ENCODE results near the gene ADGRL4. TPM values are rescaled to one million over a fixed set of nuclear protein-coding genes. Genes with fewer than 3 reads are reported as not detected.

The ADGRL4 gene
- total RNA-seq, 4 donors from 2014 or later: 14.5 to 46.6 (median 17.8) TPM

DNA sequence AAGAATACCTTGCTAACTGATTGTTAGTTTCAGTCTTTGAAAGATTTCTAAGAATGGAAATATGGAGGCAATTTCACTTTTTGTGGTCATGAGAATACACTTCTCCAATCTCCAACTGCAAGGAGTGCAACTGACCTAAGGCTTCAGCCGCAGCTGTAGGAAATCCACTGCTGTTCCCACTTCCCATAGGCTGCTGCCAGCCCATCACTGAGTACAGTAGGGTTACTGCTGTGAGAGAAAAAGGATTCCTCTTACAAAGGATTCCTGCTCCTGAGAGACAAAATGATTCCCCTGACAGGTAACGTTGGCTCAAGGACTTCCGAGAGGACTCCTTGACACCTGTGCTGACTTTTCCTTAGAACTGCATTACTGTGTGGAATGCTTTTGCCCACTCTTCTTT lies 87.4 kb downstream of the ADGRL4 start:
- Histone ChIP-seq H3K4me1 (no peaks in the 10 kb centered on the region), H3K27ac (no peak overlapping the region), H3K9me3 (no peaks in the 10 kb centered on the region), H3K36me3 (no peaks in the 10 kb centered on the region), H3K27me3 (no peaks in the 10 kb centered on the region), H3K4me3 (no peak overlapping the region)
- TF ChIP-seq POLR2A (IDR thresholded peaks at IDR 0.05): no peak
- TF ChIP-seq, protein P1, sequence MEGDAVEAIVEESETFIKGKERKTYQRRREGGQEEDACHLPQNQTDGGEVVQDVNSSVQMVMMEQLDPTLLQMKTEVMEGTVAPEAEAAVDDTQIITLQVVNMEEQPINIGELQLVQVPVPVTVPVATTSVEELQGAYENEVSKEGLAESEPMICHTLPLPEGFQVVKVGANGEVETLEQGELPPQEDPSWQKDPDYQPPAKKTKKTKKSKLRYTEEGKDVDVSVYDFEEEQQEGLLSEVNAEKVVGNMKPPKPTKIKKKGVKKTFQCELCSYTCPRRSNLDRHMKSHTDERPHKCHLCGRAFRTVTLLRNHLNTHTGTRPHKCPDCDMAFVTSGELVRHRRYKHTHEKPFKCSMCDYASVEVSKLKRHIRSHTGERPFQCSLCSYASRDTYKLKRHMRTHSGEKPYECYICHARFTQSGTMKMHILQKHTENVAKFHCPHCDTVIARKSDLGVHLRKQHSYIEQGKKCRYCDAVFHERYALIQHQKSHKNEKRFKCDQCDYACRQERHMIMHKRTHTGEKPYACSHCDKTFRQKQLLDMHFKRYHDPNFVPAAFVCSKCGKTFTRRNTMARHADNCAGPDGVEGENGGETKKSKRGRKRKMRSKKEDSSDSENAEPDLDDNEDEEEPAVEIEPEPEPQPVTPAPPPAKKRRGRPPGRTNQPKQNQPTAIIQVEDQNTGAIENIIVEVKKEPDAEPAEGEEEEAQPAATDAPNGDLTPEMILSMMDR (IDR thresholded peaks at IDR 0.05): no peak
- WGBS, 2 donors (ENCODE audit: low coverage in 1 of 2): 83 to 86% methylated on average over 1 to 3 of the region's 3 CpGs
- no peak for ATAC-seq

DNA sequence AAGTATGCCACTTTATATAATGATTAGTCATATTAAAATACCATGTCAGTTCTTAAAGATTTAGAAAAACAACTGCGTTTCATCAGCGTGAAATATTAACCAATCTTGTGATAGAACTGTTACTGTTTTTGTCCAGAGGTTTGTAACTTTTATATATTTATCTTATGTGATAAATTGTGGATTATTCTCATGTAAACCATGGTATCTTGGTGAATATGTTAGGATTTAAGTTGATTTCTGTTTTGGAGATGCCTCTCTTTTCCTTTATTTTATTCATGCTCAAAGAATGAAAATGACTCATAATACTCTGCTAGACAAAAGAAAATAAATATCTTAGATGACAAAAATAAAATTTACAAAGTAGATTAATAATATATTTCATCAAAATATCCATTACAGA lies 88.4 kb downstream of the ADGRL4 start:
- WGBS, 2 donors (ENCODE audit: low coverage in 1 of 2): 15 to 43% methylated on average over 2 of the region's 2 CpGs
- TF ChIP-seq, protein P1 (IDR thresholded peaks at IDR 0.05): no peak
- no peak for TF ChIP-seq POLR2A (IDR thresholded peaks at IDR 0.05)
- TF ChIP-seq EP300 (IDR thresholded peaks at IDR 0.05): no peak
- TF ChIP-seq POLR2AphosphoS5 (IDR thresholded peaks at IDR 0.05): no peak

DNA sequence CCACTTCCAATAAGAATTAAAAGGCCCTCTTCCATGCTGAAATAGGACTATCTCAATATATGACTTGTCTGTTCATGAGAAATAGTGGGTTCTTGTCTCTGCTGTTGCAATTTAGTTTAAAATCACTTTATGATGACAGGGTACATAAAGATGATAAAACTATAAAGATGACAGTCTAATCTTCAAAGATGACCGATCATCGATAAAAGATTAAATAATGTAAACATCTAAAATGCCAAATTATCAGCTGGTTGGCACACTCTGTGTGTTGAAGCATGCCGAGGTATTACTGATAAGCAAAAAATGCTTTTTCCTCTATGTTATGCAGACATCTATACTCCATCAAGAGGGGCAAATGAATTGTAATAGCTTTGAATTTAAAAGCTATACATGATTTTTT lies 89.5 kb downstream of the ADGRL4 start:
- no peaks in the 10 kb centered on the region for H3K9me3 ChIP-seq
- no peaks in the 10 kb centered on the region for H3K27me3 ChIP-seq
- no peak for TF ChIP-seq EP300 (IDR thresholded peaks at IDR 0.05)
- TF ChIP-seq, protein P1 (IDR thresholded peaks at IDR 0.05): no peak
- TF ChIP-seq POLR2AphosphoS5 (IDR thresholded peaks at IDR 0.05): no peak
- TF ChIP-seq POLR2A (IDR thresholded peaks at IDR 0.05): no peak
- no peak overlapping the region for H3K4me3 ChIP-seq
- ATAC-seq: no peak
- WGBS, 2 donors (ENCODE audit: low coverage in 1 of 2): 16 to 78% methylated on average over 3 of the region's 3 CpGs
- H3K4me1 ChIP-seq: no peaks in the 10 kb centered on the region
- no peak overlapping the region for H3K27ac ChIP-seq
- no peaks in the 10 kb centered on the region for H3K36me3 ChIP-seq

More for the DNA sequence above, 88.4 kb downstream of the ADGRL4 start:
- Histone ChIP-seq H3K36me3 (no peaks in the 10 kb centered on the region), H3K4me3 (no peak overlapping the region), H3K27ac (no peak overlapping the region), H3K27me3 (no peaks in the 10 kb centered on the region), H3K4me1 (no peaks in the 10 kb centered on the region), H3K9me3 (no peaks in the 10 kb centered on the region)
- no peak for ATAC-seq

DNA sequence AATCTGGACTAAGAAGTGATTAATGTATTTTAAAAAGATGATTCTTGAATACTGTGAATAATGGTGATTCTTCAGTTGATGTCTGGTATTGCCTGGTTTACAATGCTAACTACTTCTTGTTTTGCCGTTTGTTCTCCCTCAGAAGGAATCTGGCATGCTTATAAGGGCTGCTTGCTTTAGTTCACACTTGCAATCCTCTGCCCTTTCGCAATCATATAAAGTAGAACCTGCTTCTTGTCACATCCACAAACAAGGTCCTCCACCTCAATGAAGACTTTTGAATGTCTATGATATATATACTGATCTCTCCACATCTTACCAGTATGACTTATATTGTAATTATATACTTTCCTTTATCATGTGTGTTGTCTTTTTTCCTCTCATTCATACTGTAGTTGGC lies 92.6 kb downstream of the ADGRL4 start:
- 88 to 93% methylated on average over 2 of the region's 2 CpGs for WGBS, 2 donors (ENCODE audit: low coverage in 1 of 2)
- no peak for ATAC-seq

More for the DNA sequence above, 92.6 kb downstream of the ADGRL4 start:
- Histone ChIP-seq H3K4me3 (no peak overlapping the region), H3K27me3 (no peaks in the 10 kb centered on the region), H3K27ac (no peak overlapping the region), H3K4me1 (no peaks in the 10 kb centered on the region), H3K9me3 (no peaks in the 10 kb centered on the region), H3K36me3 (no peaks in the 10 kb centered on the region)
- no peak for TF ChIP-seq EP300 (IDR thresholded peaks at IDR 0.05)
- no peak for TF ChIP-seq POLR2AphosphoS5 (IDR thresholded peaks at IDR 0.05)
- TF ChIP-seq, protein P1 (IDR thresholded peaks at IDR 0.05): no peak
- no peak for TF ChIP-seq POLR2A (IDR thresholded peaks at IDR 0.05)
